Suprapubic skin (tissue), 4 donors: Measurements from ENCODE around the gene VARS1.

Experiments used
- CTCF ChIP-seq, 2 donors: fragments of 200-600 bp in 1 of 2; fragments of 450-650 bp in 1 of 2; sonication (generic) in 1 of 2; IDR thresholded peaks; one replicate each; pipeline ENCODE4 v1.5.1; 2016 to 2019; ENCODE audit warnings: antibody characterized with exemption in 2 of 2, mild to moderate bottlenecking in 1 of 2, moderate library complexity in 1 of 2
- EP300 ChIP-seq: sonication (generic); formaldehyde crosslinking; IDR thresholded peaks from one replicate; pipeline ENCODE4 v1.6.1; 2017; ENCODE audit warnings: antibody characterized with exemption
- POLR2A ChIP-seq, 2 donors: fragments of 450-650 bp; IDR thresholded peaks; one replicate each; pipeline ENCODE4 v1.6.1; 2017; ENCODE audit warnings: antibody characterized with exemption in 2 of 2, mild to moderate bottlenecking in 2 of 2, moderate library complexity in 2 of 2
- POLR2AphosphoS5 ChIP-seq, 3 donors: sonication (generic); formaldehyde crosslinking; IDR thresholded peaks; one replicate each; pipeline ENCODE4 v1.6.1; 2017; ENCODE audit warnings: antibody characterized with exemption in 3 of 3

GRCh38 chr6:31806470-31807272 lies 11.1 kb upstream of the VARS1 start, which contains the start of gene LSM2:
- TF ChIP-seq CTCF (IDR thresholded peaks at IDR 0.05) (peak in 1 of 2 donors; percentile 7), POLR2A (IDR thresholded peaks at IDR 0.05) (peak; percentile 21 to 47), POLR2AphosphoS5 (IDR thresholded peaks at IDR 0.05) (peak in 1 of 3 donors; percentile 87), EP300 (no peak)
